HCT116 (cell line): ENCODE data around the gene MED31. TPM values are rescaled to one million over a fixed set of nuclear protein-coding genes. Genes with fewer than 3 reads are reported as not detected.

ENCODE experiments used
- ATAC-seq: fragments of 200-7000 bp; cut with Tn5 transposase; 2 replicates; pipeline ENCODE4 v1.9.1; 2020; ENCODE audit warnings: mild to moderate bottlenecking, moderate library complexity
- BruUV-seq: library from RNA; stranded (reverse); fragments of 400-500 nt; replicated peaks from 2 replicates; lab custom pipeline; 2021; lab: Mats Ljungman, UMichigan
- CTCF ChIA-PET: fragments of 300-600 bp; sonication (Branson Sonifier 250); formaldehyde crosslinking; loops from one replicate; lab custom pipeline; 2021; ENCODE audit warnings: antibody characterized with exemption; lab: Charles Lee
- POLR2A ChIA-PET: fragments of 300-600, 350-600 bp; sonication (Branson Sonifier 250); formaldehyde crosslinking; loops from one replicate; lab custom pipeline; 2021; ENCODE audit warnings: antibody characterized with exemption; lab: Charles Lee
- RAD21 ChIA-PET, 2 experiments: fragments of 300-600 bp; sonication (Branson Sonifier 250); formaldehyde crosslinking; loops; one replicate each; lab custom pipeline; 2023; ENCODE audit warnings: low total read pairs in 2 of 2; ENCODE audit not compliant: uncharacterized antibody in 2 of 2, unreplicated experiment in 2 of 2, low non-redundant PET in 1 of 2; lab: Charles Lee
- DNase-seq: peaks from one replicate; pipeline ENCODE4 v3.0.0-alpha.2; 2010; ENCODE audit warnings: low read depth, low spot score
- H2AFZ ChIP-seq: fragments of 200-600 bp; shearing (Covaris generic), sonication (generic); 2 replicates; pipeline ENCODE4 v1.6.1; 2017; ENCODE audit warnings: low read depth, mixed run types, mixed read lengths, antibody characterized with exemption, low read length; ENCODE audit not compliant: poor library complexity, severe bottlenecking
- H3K27ac ChIP-seq: 2 replicates; pipeline ENCODE4 v1.5.1; 2012; ENCODE audit warnings: low read depth, low read length
- H3K27me3 ChIP-seq: fragments of 200-600 bp; sonication (generic); 2 replicates; pipeline ENCODE4 v1.6.1; 2016; ENCODE audit warnings: mixed run types, low read length, mixed read lengths; ENCODE audit not compliant: insufficient read depth
- H3K36me3 ChIP-seq, 2 experiments: fragments of 200-500 bp in 1 of 2; fragments of 200-600 bp in 1 of 2; sonication (Bioruptor generic) in 1 of 2; sonication (generic) in 1 of 2; 2 replicates each; pipeline versions ENCODE4 v1.5.1 to v1.6.1; 2014 to 2016; ENCODE audit warnings: low read length in 2 of 2, inconsistent platforms in 1 of 2, mixed read lengths in 1 of 2, mixed run types in 1 of 2; ENCODE audit not compliant: insufficient read depth in 2 of 2, control insufficient read depth in 1 of 2
- H3K4me1 ChIP-seq, 2 experiments: fragments of 200-600 bp in 1 of 2; sonication (generic) in 1 of 2; 2 replicates each; pipeline versions ENCODE4 v1.5.1 to v1.6.1; 2012 to 2017; ENCODE audit warnings: low read length in 2 of 2, inconsistent platforms in 1 of 2, mild to moderate bottlenecking in 1 of 2, mixed read lengths in 1 of 2, mixed run types in 1 of 2, moderate library complexity in 1 of 2; ENCODE audit not compliant: insufficient read depth in 2 of 2, control insufficient read depth in 1 of 2
- H3K4me2 ChIP-seq: fragments of 200-600 bp; sonication (generic); 2 replicates; pipeline ENCODE4 v1.6.1; 2017; ENCODE audit warnings: mixed run types, low read length, mixed read lengths
- H3K4me3 ChIP-seq, 2 experiments: fragments of 200-600 bp in 1 of 2; sonication (generic) in 1 of 2; replicated peaks in 1 of 2; 2 replicates each; pipeline ENCODE4 v1.5.1; 2011 to 2016; ENCODE audit warnings: low read length in 2 of 2, control low read depth in 1 of 2, low read depth in 1 of 2, mild to moderate bottlenecking in 1 of 2, mixed read lengths in 1 of 2, mixed run types in 1 of 2
- H3K79me2 ChIP-seq: fragments of 200-600 bp; sonication (generic); 2 replicates; pipeline ENCODE4 v1.6.1; 2017; ENCODE audit warnings: mild to moderate bottlenecking, mixed run types, low read length, moderate library complexity, mixed read lengths; ENCODE audit not compliant: insufficient read depth
- H3K9ac ChIP-seq: fragments of 200-600 bp; sonication (generic); 2 replicates; pipeline ENCODE4 v1.6.1; 2016; ENCODE audit warnings: low read length, mixed read lengths
- H3K9me2 ChIP-seq: fragments of 200-600 bp; sonication (generic), shearing (Covaris generic); 2 replicates; pipeline ENCODE4 v1.6.1; 2017; ENCODE audit warnings: mixed run types, mild to moderate bottlenecking, moderate library complexity; ENCODE audit not compliant: insufficient read depth
- H3K9me3 ChIP-seq, 2 experiments: fragments of 200-500 bp in 1 of 2; fragments of 200-600 bp in 1 of 2; sonication (Bioruptor generic) in 1 of 2; sonication (generic) in 1 of 2; 2 replicates each; pipeline ENCODE4 v1.6.1; 2014 to 2017; ENCODE audit warnings: low read length in 2 of 2, mixed read lengths in 2 of 2, inconsistent platforms in 1 of 2, low read depth in 1 of 2, mild to moderate bottlenecking in 1 of 2, mixed run types in 1 of 2, moderate library complexity in 1 of 2; ENCODE audit not compliant: control insufficient read depth in 1 of 2, insufficient read depth in 1 of 2
- H4K20me1 ChIP-seq: fragments of 200-600 bp; sonication (generic), shearing (Covaris generic); 2 replicates; pipeline ENCODE4 v1.6.1; 2017; ENCODE audit warnings: mixed run types, mild to moderate bottlenecking, moderate library complexity; ENCODE audit not compliant: insufficient read depth
- CBX3 ChIP-seq: IDR thresholded peaks from 2 replicates; pipeline ENCODE4 v1.6.1; 2012; ENCODE audit warnings: low read depth
- CEBPB ChIP-seq: IDR thresholded peaks from 2 replicates; pipeline ENCODE4 v1.6.1; 2012; ENCODE audit warnings: low read depth
- CTCF ChIP-seq, 3 experiments: fragments of 200-600 bp in 1 of 3; sonication (generic) in 1 of 3; IDR thresholded peaks in 2 of 3; conservative IDR thresholded peaks in 1 of 3; 2 replicates each; pipeline ENCODE4 v1.5.1; 2012 to 2017; ENCODE audit warnings: low read depth in 2 of 3, low read length in 2 of 3, antibody characterized with exemption in 1 of 3, borderline replicate concordance in 1 of 3, control low read depth in 1 of 3, mild to moderate bottlenecking in 1 of 3, mixed read lengths in 1 of 3, mixed run types in 1 of 3, moderate library complexity in 1 of 3; ENCODE audit not compliant: insufficient read depth in 1 of 3
- EGR1 ChIP-seq: IDR thresholded peaks from 2 replicates; pipeline ENCODE4 v1.6.1; 2012; ENCODE audit warnings: low read depth
- ELF1 ChIP-seq: IDR thresholded peaks from 2 replicates; pipeline ENCODE4 v1.6.1; 2012; ENCODE audit warnings: low read depth, borderline replicate concordance
- EZH2 ChIP-seq: fragments of 200-600 bp; sonication (generic); IDR thresholded peaks from 2 replicates; pipeline ENCODE4 v1.6.1; 2017; ENCODE audit warnings: antibody characterized with exemption, mixed run types
- EZH2phosphoT487 ChIP-seq: fragments of 200-600 bp; IDR thresholded peaks from 2 replicates; pipeline ENCODE4 v1.6.1; 2018; ENCODE audit warnings: antibody characterized with exemption, borderline replicate concordance
- FOSL1 ChIP-seq: IDR thresholded peaks from 2 replicates; pipeline ENCODE4 v1.6.1; 2012; ENCODE audit warnings: low read depth
- JUND ChIP-seq: IDR thresholded peaks from 2 replicates; pipeline ENCODE4 v1.6.1; 2012
- POLR2A ChIP-seq: IDR thresholded peaks from 2 replicates; pipeline ENCODE4 v1.7.0; 2011; ENCODE audit warnings: borderline replicate concordance; ENCODE audit not compliant: insufficient read depth, insufficient read length; ENCODE audit errors: extremely low read depth
- POLR2AphosphoS5 ChIP-seq: IDR thresholded peaks from 2 replicates; pipeline ENCODE4 v1.6.1; 2011; ENCODE audit warnings: mild to moderate bottlenecking, low read depth, low read length, moderate library complexity
- RAD21 ChIP-seq: IDR thresholded peaks from 2 replicates; pipeline ENCODE4 v1.6.1; 2012; ENCODE audit warnings: low read depth, mild to moderate bottlenecking
- SIN3A ChIP-seq: IDR thresholded peaks from 2 replicates; pipeline ENCODE4 v1.6.1; 2012; ENCODE audit warnings: low read depth
- SP1 ChIP-seq: IDR thresholded peaks from 2 replicates; pipeline ENCODE4 v1.6.1; 2012; ENCODE audit warnings: low read depth
- SRF ChIP-seq: IDR thresholded peaks from 2 replicates; pipeline ENCODE4 v1.6.1; 2012; ENCODE audit warnings: low read depth
- TCF7L2 ChIP-seq: IDR thresholded peaks from 2 replicates; pipeline ENCODE4 v1.7.0; 2011; ENCODE audit warnings: borderline replicate concordance, inconsistent platforms; ENCODE audit not compliant: insufficient read depth, insufficient read length; ENCODE audit errors: extremely low read depth
- YY1 ChIP-seq: IDR thresholded peaks from 2 replicates; pipeline ENCODE4 v1.6.1; 2011; ENCODE audit warnings: low read length, low read depth, moderate library complexity, mild to moderate bottlenecking; ENCODE audit not compliant: insufficient replicate concordance; ENCODE audit errors: extremely low read depth
- ZBTB33 ChIP-seq: IDR thresholded peaks from 2 replicates; pipeline ENCODE4 v1.6.1; 2011; ENCODE audit warnings: mild to moderate bottlenecking, low read length, moderate library complexity; ENCODE audit not compliant: insufficient replicate concordance; ENCODE audit errors: extremely low read depth
- ZFX ChIP-seq: fragments of 450-650 bp; IDR thresholded peaks from 2 replicates; pipeline ENCODE4 v1.6.1; 2017
- ZNF274 ChIP-seq: fragments of 200-500 bp; sonication (Bioruptor generic); IDR thresholded peaks from 2 replicates; pipeline ENCODE4 v1.6.1; 2014; ENCODE audit warnings: mild to moderate bottlenecking, low read depth, low read length, inconsistent platforms
- intact Hi-C: fragments of 100-400 bp; cut with micrococcal nuclease; formaldehyde crosslinking; loops from 2 replicates; pipeline ENCODE4 v1.10.0; 2022
- total RNA-seq: library from RNA; stranded (reverse); gene quantifications from one replicate; pipeline ENCODE4 v1.2.1, GENCODE V29; 2021; ENCODE audit not compliant: unreplicated experiment

MED31 gene
- total RNA-seq, 1 experiment from 2014 or later: 20.3 TPM

GRCh38 chr17:6627019-6627418, 24.4 kb downstream of the MED31 start:
- no peaks in the 10 kb centered on the region for H3K9me2 ChIP-seq
- ChIA-PET POLR2A (no interaction called here), CTCF (no interaction called here), RAD21 (no interaction called here)
- H3K9ac ChIP-seq: no peak overlapping the region
- no peaks in the 10 kb centered on the region for H3K9me3 ChIP-seq
- intact Hi-C loops: no loop called here
- H2AFZ ChIP-seq: no peak overlapping the region
- peaks cover 30 to 38% of the 10 kb centered on the region in 2 experiments; a peak in 3 of 4 replicates for H3K36me3 ChIP-seq
- DNase-seq (no peak), ATAC-seq (no peak)
- no peaks in the 10 kb centered on the region for H3K27me3 ChIP-seq
- no peak overlapping the region for H3K4me2 ChIP-seq
- TF ChIP-seq POLR2A (no peak), CEBPB (no peak), SP1 (no peak), SRF (no peak), EZH2 (no peak), ELF1 (no peak), FOSL1 (no peak), YY1 (no peak)
- H3K4me1 ChIP-seq: no peaks in the 10 kb centered on the region
- H4K20me1 ChIP-seq: no peaks in the 10 kb centered on the region
- no peak overlapping the region for H3K27ac ChIP-seq
- peaks cover 26% of the 10 kb centered on the region; the same call in 1 of the 2 replicates for H3K79me2 ChIP-seq
- no peak overlapping the region for H3K4me3 ChIP-seq
- BruUV-seq: no TSS peak

GRCh38 chr17:6626616-6627015, 24.8 kb downstream of the MED31 start:
- Histone ChIP-seq H4K20me1 (no peaks in the 10 kb centered on the region), H3K4me2 (no peak overlapping the region), H3K9me3 (no peaks in the 10 kb centered on the region), H3K79me2 (peaks cover 26% of the 10 kb centered on the region; the same call in 1 of the 2 replicates), H3K27me3 (no peaks in the 10 kb centered on the region), H3K4me1 (no peaks in the 10 kb centered on the region), H3K36me3 (peaks cover 34 to 41% of the 10 kb centered on the region in 2 experiments; a peak in 3 of 4 replicates), H3K27ac (no peak overlapping the region), H3K9me2 (no peaks in the 10 kb centered on the region), H2AFZ (no peak overlapping the region), H3K9ac (no peak overlapping the region), H3K4me3 (no peak overlapping the region)
- intact Hi-C loops: no loop called here
- CTCF ChIA-PET: no interaction called here
- BruUV-seq: no TSS peak
- RAD21 ChIA-PET: no interaction called here
- POLR2A ChIA-PET: no interaction called here
- DNase-seq (no peak), ATAC-seq (no peak)
- TF ChIP-seq YY1 (no peak), CEBPB (no peak), TCF7L2 (no peak), POLR2AphosphoS5 (no peak), EZH2phosphoT487 (no peak), ZFX (no peak), SIN3A (no peak), ZBTB33 (no peak), CTCF (IDR thresholded peaks at IDR 0.05 in 2 of 3, conservative IDR thresholded peaks at IDR 0.05 in 1 of 3; ENCODE audit: borderline replicate concordance in 1 of 3, insufficient read depth in 1 of 3, low read depth in 2 of 3, low read length in 2 of 3) (no peak), SP1 (no peak), CBX3 (no peak), FOSL1 (no peak), JUND (no peak), ZNF274 (no peak), EGR1 (no peak), RAD21 (no peak)
